GM23248 (cell line): Measurements from ENCODE around the gene TMED4. TPM values are rescaled to one million over a fixed set of nuclear protein-coding genes. Genes with fewer than 3 reads are reported as not detected.

Experiments
- DNase-seq: peaks from one replicate; pipeline ENCODE4 v3.0.0-alpha.2; 2015
- H2AFZ ChIP-seq: fragments of 200-600 bp; sonication (generic); 2 replicates; pipeline ENCODE4 v1.6.1; 2016; ENCODE audit warnings: antibody characterized with exemption
- H3F3A ChIP-seq: fragments of 200-600 bp; sonication (generic); 2 replicates; pipeline ENCODE4 v1.6.1; 2016; ENCODE audit warnings: mild to moderate bottlenecking, antibody characterized with exemption, mixed run types; ENCODE audit not compliant: insufficient read depth
- H3K27ac ChIP-seq: fragments of 200-600 bp; sonication (generic); 2 replicates; pipeline ENCODE4 v1.5.1; 2016; ENCODE audit warnings: mild to moderate bottlenecking
- H3K27me3 ChIP-seq: fragments of 200-600 bp; sonication (generic); replicated peaks from 2 replicates; pipeline ENCODE4 v1.6.1; 2016; ENCODE audit warnings: mild to moderate bottlenecking; ENCODE audit not compliant: insufficient read depth
- H3K36me3 ChIP-seq: fragments of 200-600 bp; sonication (generic); 2 replicates; pipeline ENCODE4 v1.6.1; 2016; ENCODE audit warnings: low read depth, mild to moderate bottlenecking
- H3K4me1 ChIP-seq: fragments of 200-600 bp; sonication (generic); 2 replicates; pipeline ENCODE4 v1.6.1; 2016; ENCODE audit warnings: mild to moderate bottlenecking; ENCODE audit not compliant: insufficient read depth
- H3K4me2 ChIP-seq: fragments of 200-600 bp; sonication (generic); one replicate; pipeline ENCODE4 v1.6.1; 2016; ENCODE audit warnings: mild to moderate bottlenecking; ENCODE audit not compliant: unreplicated experiment
- H3K4me3 ChIP-seq: fragments of 200-600 bp; sonication (generic); 2 replicates; pipeline ENCODE4 v1.5.1; 2016; ENCODE audit warnings: mild to moderate bottlenecking
- H3K79me2 ChIP-seq: fragments of 200-600 bp; sonication (generic); 2 replicates; pipeline ENCODE4 v1.6.1; 2016; ENCODE audit warnings: mild to moderate bottlenecking; ENCODE audit not compliant: insufficient read depth
- H3K9ac ChIP-seq: fragments of 200-600 bp; sonication (generic); 2 replicates; pipeline ENCODE4 v1.6.1; 2016; ENCODE audit warnings: mild to moderate bottlenecking
- H3K9me2 ChIP-seq: fragments of 200-600 bp; sonication (generic); 2 replicates; pipeline ENCODE4 v1.6.1; 2016; ENCODE audit warnings: mixed run types, mild to moderate bottlenecking, moderate library complexity; ENCODE audit not compliant: insufficient read depth
- H3K9me3 ChIP-seq: fragments of 200-600 bp; sonication (generic); one replicate; pipeline ENCODE4 v1.6.1; 2017; ENCODE audit warnings: low read depth
- H4K20me1 ChIP-seq: fragments of 200-600 bp; sonication (generic); 2 replicates; pipeline ENCODE4 v1.6.0; 2016; ENCODE audit not compliant: insufficient read depth
- EZH2 ChIP-seq: fragments of 200-600 bp; sonication (generic); IDR thresholded peaks from 2 replicates; pipeline ENCODE4 v1.6.1; 2018; ENCODE audit warnings: antibody characterized with exemption, mild to moderate bottlenecking; ENCODE audit not compliant: insufficient read depth, poor library complexity, severe bottlenecking
- EZH2phosphoT487 ChIP-seq: fragments of 200-600 bp; sonication (generic); IDR thresholded peaks from 2 replicates; pipeline ENCODE4 v1.6.1; 2018; ENCODE audit warnings: antibody characterized with exemption, moderate library complexity, mild to moderate bottlenecking, low read depth; ENCODE audit not compliant: insufficient read depth
- WGBS, 2 experiments: methylation state at CpG; one replicate each; pipeline ENCODE4 v1.1.6; 2015 to 2017; ENCODE audit warnings: low lambda C conversion rate in 2 of 2, low coverage in 1 of 2; ENCODE audit errors: missing lambda C conversion rate in 2 of 2; 5-methylcytosine and 5-hydroxymethylcytosine counted together
- in situ Hi-C: fragments of 300-500 bp; cut with MboI; formaldehyde crosslinking; loops from 2 replicates; pipeline ENCODE4 v1.15.0; 2020
- polyA plus RNA-seq: library from polyadenylated mRNA; unstranded; fragments of >200 nt; fragmentation: Nextera tagmentation; extraction: Ambion mirVana; gene quantifications from 2 replicates; pipeline ENCODE4 v1.2.1, GENCODE V29; 2016
- total RNA-seq: library from RNA; depleted of rRNA; stranded (reverse); fragments of >200 nt; shearing (Covaris generic); gene quantifications from 2 replicates; pipeline ENCODE4 v1.2.3, GENCODE V29; 2014

Gene TMED4
- total and polyA plus RNA-seq, 2 experiments from 2014 or later, result 78.2 to 201 TPM

- Histone ChIP-seq H3K4me3 (no peak overlapping the region), H3K4me1 (peaks cover 42% of the 10 kb centered on the region), H3K9me2 (no peaks in the 10 kb centered on the region), H3K36me3 (peaks cover 9% of the 10 kb centered on the region), H3K4me2 (no peak overlapping the region), H3K9ac (no peak overlapping the region), H4K20me1 (no peaks in the 10 kb centered on the region), H3F3A (peaks cover 24% of the 10 kb centered on the region), H3K27ac (peak overlapping the region; percentile 77), H3K79me2 (peaks cover 96% of the 10 kb centered on the region), H2AFZ (no peak overlapping the region), H3K27me3 (no peaks in the 10 kb centered on the region), H3K9me3 (no peaks in the 10 kb centered on the region)
- in situ Hi-C loops, result no loop called here
- DNase-seq, result no peak
- WGBS, 2 experiments, result 43% methylated on average over 5 of the region's 5 CpGs
- no peak for TF ChIP-seq EZH2phosphoT487
- no peak for TF ChIP-seq EZH2
Observed at GRCh38 chr7:44621750-44622103, 39.7 kb upstream of the TMED4 start.

DNA sequence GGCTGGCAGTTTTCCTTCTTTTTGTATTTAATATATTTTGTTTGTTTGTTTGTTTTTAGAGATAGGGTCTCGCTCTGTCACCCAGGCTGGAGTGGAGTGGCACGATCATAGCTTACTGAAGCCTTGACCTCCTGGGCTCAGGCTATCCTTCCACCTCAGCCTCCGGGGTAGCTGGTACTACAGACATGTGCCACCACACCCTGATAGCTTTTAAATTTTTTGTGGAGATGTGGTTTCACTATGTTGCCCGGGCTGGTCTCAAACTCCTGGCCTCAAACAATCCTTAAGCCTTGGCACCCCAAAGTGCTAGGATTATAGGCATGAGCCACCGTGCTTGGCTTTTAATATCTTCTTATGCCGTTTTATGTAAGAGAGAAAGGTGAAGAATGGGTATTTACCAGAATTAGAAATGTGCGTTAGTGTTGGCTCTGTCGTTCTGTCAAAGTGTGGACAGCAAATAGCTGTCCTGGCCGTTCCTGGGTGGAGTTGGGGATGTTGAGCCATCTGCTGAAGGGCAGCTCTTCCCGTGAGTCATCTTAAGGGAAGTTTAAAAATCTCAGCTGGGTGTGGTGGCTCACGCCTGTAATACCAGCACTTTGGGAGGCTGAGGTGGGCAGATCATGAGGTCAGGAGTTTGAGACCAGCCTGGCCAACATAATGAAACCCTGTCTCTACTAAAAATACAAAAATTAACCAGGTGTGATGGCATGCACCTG is 39.2 kb upstream of the TMED4 start:
- in situ Hi-C loops, result no loop called here
- peak overlapping the region; percentile 77 for H3K27ac ChIP-seq
- TF ChIP-seq EZH2, result no peak
- TF ChIP-seq EZH2phosphoT487, result no peak

GRCh38 chr7:44618753-44619152 is 36.7 kb upstream of the TMED4 start:
- Histone ChIP-seq H3K9me3 (no peaks in the 10 kb centered on the region), H2AFZ (no peak overlapping the region), H3K4me3 (no peak overlapping the region), H3K4me2 (no peak overlapping the region), H3K36me3 (no peaks in the 10 kb centered on the region; the same call in 1 of the 2 replicates), H3K27ac (peak overlapping the region; percentile 89), H3K4me1 (peaks cover 46% of the 10 kb centered on the region), H3K9me2 (no peaks in the 10 kb centered on the region), H3F3A (peaks cover 24% of the 10 kb centered on the region), H3K9ac (0 out of 2 replicates have a peak overlapping the region, but pooled peaks have one; percentile 66), H4K20me1 (no peaks in the 10 kb centered on the region), H3K79me2 (peaks cover 96% of the 10 kb centered on the region), H3K27me3 (no peaks in the 10 kb centered on the region)
- WGBS, 2 experiments, result 82 to 92% methylated on average over 3 of the region's 3 CpGs
- no peak for TF ChIP-seq EZH2phosphoT487
- no peak for TF ChIP-seq EZH2
- DNase-seq, result no peak
- in situ Hi-C loops, result no loop called here

More for the DNA sequence above, 39.2 kb upstream of the TMED4 start:
- no peaks in the 10 kb centered on the region for H3K9me2 ChIP-seq
- no peaks in the 10 kb centered on the region for H4K20me1 ChIP-seq
- H3K9ac ChIP-seq, result peak overlapping the region; percentile 34
- WGBS, 2 experiments, result 32 to 33% methylated on average over 11 of the region's 11 CpGs
- H3K4me2 ChIP-seq, result peak overlapping the region; percentile 75
- peaks cover 9% of the 10 kb centered on the region for H3K36me3 ChIP-seq
- DNase-seq, result peak; percentile 87
- H3K4me1 ChIP-seq, result peaks cover 42% of the 10 kb centered on the region
- 0 out of 2 replicates have a peak overlapping the region, but pooled peaks have one; percentile 21 for H2AFZ ChIP-seq
- peak overlapping the region; percentile 43 for H3K4me3 ChIP-seq
- H3F3A ChIP-seq, result peaks cover 24% of the 10 kb centered on the region
- peaks cover 95% of the 10 kb centered on the region for H3K79me2 ChIP-seq
- H3K27me3 ChIP-seq, result no peaks in the 10 kb centered on the region
- H3K9me3 ChIP-seq, result no peaks in the 10 kb centered on the region

DNA sequence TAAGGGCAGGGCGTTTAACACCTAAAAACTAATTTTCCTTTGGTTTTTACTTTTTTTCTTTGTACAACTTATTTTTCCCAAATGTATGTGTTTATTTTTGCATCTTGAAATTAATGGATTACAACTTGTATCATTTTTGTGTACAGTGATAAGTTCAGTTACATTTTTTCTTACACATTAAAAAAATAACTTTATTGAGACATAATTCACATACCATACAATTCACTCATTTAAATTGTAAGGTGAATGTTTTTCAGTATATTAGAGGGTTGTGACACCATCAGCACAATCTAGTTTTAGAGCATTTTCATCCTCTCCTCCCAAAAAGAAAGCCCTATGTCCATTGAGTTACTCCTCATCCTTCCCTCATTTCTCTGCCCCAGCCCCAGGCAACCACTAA is 36.0 kb upstream of the TMED4 start:
- peaks cover 46% of the 10 kb centered on the region for H3K4me1 ChIP-seq
- H3K4me3 ChIP-seq, result peak overlapping the region; percentile 15; the same call in 1 of the 2 replicates
- 89 to 100% methylated on average over 1 of the region's 1 CpG for WGBS, 2 experiments
- no peaks in the 10 kb centered on the region for H3K9me2 ChIP-seq
- H3K36me3 ChIP-seq, result no peaks in the 10 kb centered on the region; the same call in 1 of the 2 replicates
- peaks cover 96% of the 10 kb centered on the region for H3K79me2 ChIP-seq
- peak overlapping the region; percentile 71 for H3K4me2 ChIP-seq
- no peak for TF ChIP-seq EZH2phosphoT487
- TF ChIP-seq EZH2, result no peak
- no peak for DNase-seq
- in situ Hi-C loops, result no loop called here
- no peaks in the 10 kb centered on the region for H3K27me3 ChIP-seq
- H3F3A ChIP-seq, result peaks cover 24% of the 10 kb centered on the region
- no peaks in the 10 kb centered on the region for H3K9me3 ChIP-seq
- 0 out of 2 replicates have a peak overlapping the region, but pooled peaks have one; percentile 29 for H2AFZ ChIP-seq
- no peaks in the 10 kb centered on the region for H4K20me1 ChIP-seq
- peak overlapping the region; percentile 89 for H3K27ac ChIP-seq
- peak overlapping the region; percentile 66 for H3K9ac ChIP-seq
